ENCODE data around the gene LSM2.

DNA sequence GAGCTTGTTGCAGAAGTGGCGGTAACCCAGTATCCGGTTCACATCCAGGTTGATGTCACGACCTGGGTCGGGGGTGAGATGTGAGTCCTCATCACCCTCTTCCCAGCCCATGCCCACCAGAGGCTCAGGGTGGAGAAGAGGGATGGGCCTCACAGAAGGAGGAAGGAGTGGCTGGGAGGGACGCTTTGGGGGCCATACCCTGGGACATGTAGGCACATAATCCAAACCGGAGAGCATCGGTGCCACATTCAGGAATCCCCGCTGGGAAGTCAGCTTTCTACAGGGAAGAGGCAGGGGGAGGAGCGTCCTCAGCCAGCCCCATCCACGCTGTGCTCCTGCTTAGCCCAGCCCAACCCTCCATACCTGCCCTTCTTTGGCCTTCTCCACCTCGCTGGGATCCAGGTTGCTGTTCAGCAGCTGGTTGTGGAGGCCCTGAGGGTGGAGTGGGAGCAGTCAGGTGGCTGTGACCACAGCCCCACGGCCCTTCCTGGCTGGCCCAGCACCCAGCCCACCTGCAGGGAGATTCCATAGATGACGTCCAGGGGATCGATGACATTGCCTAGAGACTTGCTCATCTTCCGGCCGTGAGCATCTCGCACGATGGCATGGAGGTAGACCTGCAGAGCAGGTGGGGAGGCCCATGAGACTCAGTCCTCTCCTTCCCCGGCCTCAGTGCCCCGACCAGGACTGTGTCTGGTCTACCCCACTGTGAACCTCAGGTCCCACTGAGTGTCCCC is 26.1 kb downstream of the LSM2 start:
- TF ChIP-seq, protein P1, sequence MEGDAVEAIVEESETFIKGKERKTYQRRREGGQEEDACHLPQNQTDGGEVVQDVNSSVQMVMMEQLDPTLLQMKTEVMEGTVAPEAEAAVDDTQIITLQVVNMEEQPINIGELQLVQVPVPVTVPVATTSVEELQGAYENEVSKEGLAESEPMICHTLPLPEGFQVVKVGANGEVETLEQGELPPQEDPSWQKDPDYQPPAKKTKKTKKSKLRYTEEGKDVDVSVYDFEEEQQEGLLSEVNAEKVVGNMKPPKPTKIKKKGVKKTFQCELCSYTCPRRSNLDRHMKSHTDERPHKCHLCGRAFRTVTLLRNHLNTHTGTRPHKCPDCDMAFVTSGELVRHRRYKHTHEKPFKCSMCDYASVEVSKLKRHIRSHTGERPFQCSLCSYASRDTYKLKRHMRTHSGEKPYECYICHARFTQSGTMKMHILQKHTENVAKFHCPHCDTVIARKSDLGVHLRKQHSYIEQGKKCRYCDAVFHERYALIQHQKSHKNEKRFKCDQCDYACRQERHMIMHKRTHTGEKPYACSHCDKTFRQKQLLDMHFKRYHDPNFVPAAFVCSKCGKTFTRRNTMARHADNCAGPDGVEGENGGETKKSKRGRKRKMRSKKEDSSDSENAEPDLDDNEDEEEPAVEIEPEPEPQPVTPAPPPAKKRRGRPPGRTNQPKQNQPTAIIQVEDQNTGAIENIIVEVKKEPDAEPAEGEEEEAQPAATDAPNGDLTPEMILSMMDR (IDR thresholded peaks at IDR 0.05) = no peak
- TF ChIP-seq EZH2 (IDR thresholded peaks at IDR 0.05; ENCODE audit: borderline replicate concordance, insufficient read depth, low read depth, low read length, poor library complexity, severe bottlenecking) = no peak
